PC-3 (cell line): ENCODE results near the gene SKIC8.

Source experiments
- CTCF ChIP-seq: fragments of 300-600 bp; sonication (generic); conservative IDR thresholded peaks from 2 replicates; pipeline ENCODE4 v1.5.1; 2017; ENCODE audit warnings: antibody characterized with exemption, low read depth, mild to moderate bottlenecking, low read length
- EZH2 ChIP-seq: fragments of 300-600 bp; sonication (generic); IDR thresholded peaks from one replicate; pipeline ENCODE4 v1.6.1; 2017; ENCODE audit warnings: antibody characterized with exemption, mild to moderate bottlenecking, low read length; ENCODE audit not compliant: unreplicated experiment

- no peak for TF ChIP-seq CTCF
- no peak for TF ChIP-seq EZH2
These were observed 54.5 kb downstream of the SKIC8 start for GRCh38 chr15:78244893-78245292.
